ENCODE data around the gene TBC1D10A. TPM values are rescaled to one million over a fixed set of nuclear protein-coding genes. Genes with fewer than 3 reads are reported as not detected.

TBC1D10A gene
- total RNA-seq, 1 experiment from 2014 or later, result 8.4 TPM

DNA sequence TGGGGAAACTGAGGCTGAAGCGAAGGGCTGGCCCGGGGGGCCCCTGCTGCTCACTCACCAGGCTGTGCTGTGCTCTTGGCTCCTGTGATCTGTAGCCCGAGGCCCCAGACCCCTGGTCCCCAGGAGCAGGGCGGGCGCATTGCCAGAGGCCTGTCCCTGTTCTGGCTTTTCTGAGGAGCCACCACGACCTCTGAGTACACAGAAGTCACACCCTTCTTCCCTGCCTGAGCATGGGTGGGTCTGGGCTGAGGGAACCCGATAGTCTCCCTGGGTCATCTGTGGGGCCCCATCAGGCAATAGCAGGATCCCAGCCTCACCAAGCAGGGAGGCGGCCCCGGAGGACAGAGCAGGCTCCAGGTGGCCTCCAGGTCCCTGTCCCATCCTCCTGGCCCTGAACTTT, 42.6 kb downstream of the TBC1D10A start:
- Histone ChIP-seq H3K4me1 (ENCODE audit: insufficient read depth, low read length) (no peaks in the 10 kb centered on the region; the same call in 1 of the 2 replicates), H4K20me1 (ENCODE audit: control insufficient read depth, insufficient read depth, insufficient read length) (no peaks in the 10 kb centered on the region), H3T11ph (ENCODE audit: low read length) (no peak overlapping the region), H2BK120ac (ENCODE audit: low read depth, low read length, poor library complexity, severe bottlenecking) (no peak overlapping the region), H3K23ac (ENCODE audit: insufficient read length, low read depth, low read length) (no peak overlapping the region), H3K27ac (ENCODE audit: insufficient read length, low read depth, low read length) (no peak overlapping the region), H2AFZ (ENCODE audit: low read length) (no peak overlapping the region), H3K79me1 (ENCODE audit: insufficient read depth, low read depth, low read length, poor library complexity, severe bottlenecking) (no peaks in the 10 kb centered on the region), H3K9ac (ENCODE audit: extremely low read depth, insufficient read length, low read length) (no peak overlapping the region), H3K27me3 (ENCODE audit: insufficient read depth, low read length) (no peaks in the 10 kb centered on the region), H2BK5ac (ENCODE audit: insufficient read length, low read length) (no peak overlapping the region), H3K23me2 (ENCODE audit: insufficient read length, low read depth, low read length, poor library complexity, severe bottlenecking) (peaks cover 4% of the 10 kb centered on the region), H2BK12ac (ENCODE audit: insufficient read length, low read depth, low read length) (no peak overlapping the region), H4K8ac (replicated peaks; ENCODE audit: insufficient read length, low read depth, low read length) (no peak overlapping the region), H2BK20ac (ENCODE audit: low read depth, low read length, poor library complexity, severe bottlenecking) (no peak overlapping the region), H2AK5ac (ENCODE audit: insufficient read length, low read length) (no peak overlapping the region), H3K56ac (ENCODE audit: insufficient read length, low read depth, low read length) (no peak overlapping the region), H3K14ac (ENCODE audit: insufficient read depth, low read length) (no peak overlapping the region), H2BK15ac (ENCODE audit: low read depth, low read length) (no peak overlapping the region), H3K79me2 (ENCODE audit: insufficient read depth, low read length) (no peaks in the 10 kb centered on the region), H3K9me3 (ENCODE audit: control insufficient read depth, low read depth, low read length) (no peaks in the 10 kb centered on the region), H3K4me2 (ENCODE audit: insufficient read depth, insufficient read length, low read length) (no peak overlapping the region), H3K4ac (ENCODE audit: low read depth, low read length) (no peak overlapping the region), H4K5ac (ENCODE audit: insufficient read length, low read depth, low read length) (no peak overlapping the region), H4K91ac (ENCODE audit: insufficient read length, low read depth, low read length) (no peak overlapping the region), H3K18ac (ENCODE audit: insufficient read length, low read depth, low read length) (no peak overlapping the region)
- no peak for TF ChIP-seq CTCF (conservative IDR thresholded peaks at IDR 0.05)
- Mint-ChIP-seq H3K36me3 (ENCODE audit: insufficient read depth in 1 of 3, low read depth in 3 of 3) (peaks cover 0 to 2% (median 0%) of the 10 kb centered on the region in 3 experiments; a peak in 1 of 7 replicates), H3K27me3 (ENCODE audit: low read depth) (no peaks in the 10 kb centered on the region), H3K4me3 (no peak overlapping the region; a peak in 1 of 5 replicates), H3K27ac (0 out of 7 replicates have a peak overlapping the region, but pooled peaks of 1 of the 3 experiments have one; percentile 55), H3K4me1 (peaks cover 3 to 6% of the 10 kb centered on the region in 2 experiments), H3K9me3 (no peaks in the 10 kb centered on the region)
- no CpG with 5 or more reads among the region's 9 CpGs for WGBS (ENCODE audit: extremely low coverage, insufficient read length, low lambda C conversion rate)
- DNase-seq, result no peak

All from H9 (cell line).